IPS DF 6.9 (cell line): ENCODE results near the gene PIP5KL1.

ENCODE experiments used
- DNase-seq: peaks from one replicate; pipeline ENCODE4 v3.0.0-alpha.2; 2013; ENCODE audit warnings: low read depth, low spot score
- H3K27ac ChIP-seq: one replicate; pipeline ENCODE4 v1.5.1; 2013; ENCODE audit warnings: low read length, control low read depth
- H3K27me3 ChIP-seq: 2 replicates; pipeline ENCODE4 v1.6.1; 2013; ENCODE audit warnings: mild to moderate bottlenecking, low read length; ENCODE audit not compliant: control insufficient read depth, insufficient read depth
- H3K36me3 ChIP-seq: 2 replicates; pipeline ENCODE4 v1.6.1; 2013; ENCODE audit warnings: low read length; ENCODE audit not compliant: control insufficient read depth, insufficient read depth
- H3K4me1 ChIP-seq: 2 replicates; pipeline ENCODE4 v1.6.1; 2013; ENCODE audit warnings: low read length; ENCODE audit not compliant: control insufficient read depth, insufficient read depth
- H3K4me3 ChIP-seq: 2 replicates; pipeline ENCODE4 v1.5.1; 2013; ENCODE audit warnings: mild to moderate bottlenecking, low read length
- H3K9me3 ChIP-seq: 2 replicates; pipeline ENCODE4 v1.6.1; 2013; ENCODE audit warnings: low read length, inconsistent platforms; ENCODE audit not compliant: control insufficient read depth, insufficient read depth
- WGBS: extraction: QIAGEN DNeasy Blood & Tissue Kit; methylation state at CpG from one replicate; pipeline ENCODE4 v1.1.7; 2013; ENCODE audit warnings: mixed read lengths, missing lambda C conversion rate; ENCODE audit not compliant: insufficient read length, insufficient coverage; 5-methylcytosine and 5-hydroxymethylcytosine counted together

PIP5KL1 gene

DNA sequence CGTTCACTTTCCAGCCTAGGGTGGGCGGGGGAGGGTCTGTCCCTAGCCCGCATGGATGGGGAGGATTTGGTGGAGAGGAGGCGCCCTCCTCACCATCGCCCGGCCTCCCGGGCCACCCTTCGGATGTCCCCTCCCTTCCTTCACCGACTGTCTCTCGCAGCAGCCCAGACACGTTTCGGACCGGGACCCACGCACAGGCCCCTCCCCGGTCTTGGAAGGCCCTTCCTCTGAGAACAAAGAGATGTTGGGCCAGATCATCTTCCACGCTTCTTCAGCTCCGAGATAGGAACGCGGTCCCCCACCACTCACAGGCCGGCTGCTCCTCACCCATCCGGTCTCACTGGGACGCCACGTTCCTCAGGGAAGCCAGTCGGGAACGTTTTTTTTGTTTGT, 7.7 kb upstream of the PIP5KL1 start:
- no CpG with 5 or more reads among the region's 25 CpGs for WGBS
- H3K27ac ChIP-seq = no peak overlapping the region
- no peaks in the 10 kb centered on the region for H3K27me3 ChIP-seq
- no peak for DNase-seq
- H3K36me3 ChIP-seq = 0 out of 2 replicates have a peak, but pooled peaks cover 6% of the 10 kb centered on the region
- peak overlapping the region; percentile 54; the same call in 1 of the 2 replicates for H3K4me3 ChIP-seq
- no peaks in the 10 kb centered on the region for H3K9me3 ChIP-seq
- no peaks in the 10 kb centered on the region; the same call in 1 of the 2 replicates for H3K4me1 ChIP-seq

- DNase-seq = no peak
- no CpG with 5 or more reads among the region's 60 CpGs for WGBS
- H3K27me3 ChIP-seq = no peaks in the 10 kb centered on the region
Measured at GRCh38 chr9:127937388-127938297, 7.1 kb upstream of the PIP5KL1 start, which contains the start of gene DPM2. Gene DPM2, minus strand, starts transcription at chr9:127937854. Its CDS starts 34 bp downstream, at chr9:127937820.

GRCh38 chr9:127937056-127937387, 6.4 kb upstream of the PIP5KL1 start:
- WGBS = no CpG with 5 or more reads among the region's 7 CpGs
- H3K4me1 ChIP-seq = no peaks in the 10 kb centered on the region; the same call in 1 of the 2 replicates
- no peak for DNase-seq
- H3K27ac ChIP-seq = no peak overlapping the region
- 0 out of 2 replicates have a peak, but pooled peaks cover 2% of the 10 kb centered on the region for H3K36me3 ChIP-seq
- H3K4me3 ChIP-seq = peak overlapping the region; percentile 54
- H3K9me3 ChIP-seq = no peaks in the 10 kb centered on the region
- H3K27me3 ChIP-seq = no peaks in the 10 kb centered on the region

More at GRCh38 chr9:127937388-127938297, 7.1 kb upstream of the PIP5KL1 start, which contains the start of gene DPM2:
- H3K4me1 ChIP-seq = no peaks in the 10 kb centered on the region; the same call in 1 of the 2 replicates
- peak within 1 kb of the TSS; percentile 54 for H3K4me3 ChIP-seq
- H3K36me3 ChIP-seq = 0 out of 2 replicates have a peak, but pooled peaks cover 6% of the 10 kb centered on the region
- no peak within 1 kb of the TSS for H3K27ac ChIP-seq
- no peaks in the 10 kb centered on the region for H3K9me3 ChIP-seq

DNA sequence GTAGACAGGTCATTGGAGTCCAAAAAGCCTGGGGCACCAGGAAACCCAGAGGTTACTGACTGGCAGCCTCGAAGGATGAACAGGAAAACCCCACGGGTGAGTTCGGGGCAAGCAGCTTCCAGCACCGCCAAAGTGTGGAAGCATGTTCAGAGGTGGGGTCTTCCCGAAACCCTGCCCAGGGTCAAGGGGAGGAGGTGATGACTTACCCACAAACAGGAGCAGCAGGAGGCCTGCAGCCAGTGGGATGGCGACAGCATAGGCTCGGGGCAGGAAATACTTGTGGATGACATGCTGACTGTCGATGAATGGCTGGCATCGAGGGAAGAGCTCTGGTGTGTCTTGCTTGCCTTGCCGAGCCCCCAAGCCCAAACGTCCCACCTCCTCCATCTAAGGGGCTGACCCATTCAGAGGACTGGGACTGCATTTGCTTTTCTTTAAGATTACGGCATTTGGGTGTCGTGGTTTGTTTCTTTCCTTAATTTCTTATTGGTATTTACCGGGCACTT, 5.8 kb upstream of the PIP5KL1 start:
- Histone ChIP-seq H3K4me1 (peaks cover 2% of the 10 kb centered on the region; the same call in 1 of the 2 replicates), H3K27me3 (no peaks in the 10 kb centered on the region), H3K9me3 (no peaks in the 10 kb centered on the region), H3K27ac (no peak overlapping the region), H3K36me3 (0 out of 2 replicates have a peak, but pooled peaks cover 2% of the 10 kb centered on the region), H3K4me3 (no peak overlapping the region)
- WGBS = no CpG with 5 or more reads among the region's 14 CpGs
- DNase-seq = no peak

- Histone ChIP-seq H3K27ac (no peak overlapping the region), H3K27me3 (no peaks in the 10 kb centered on the region), H3K36me3 (0 out of 2 replicates have a peak, but pooled peaks cover 2% of the 10 kb centered on the region), H3K4me3 (no peak overlapping the region), H3K4me1 (peaks cover 5% of the 10 kb centered on the region; the same call in 1 of the 2 replicates), H3K9me3 (no peaks in the 10 kb centered on the region)
- no CpG with 5 or more reads among the region's 4 CpGs for WGBS
- no peak for DNase-seq
Measured at GRCh38 chr9:127935765-127936221, 5.2 kb upstream of the PIP5KL1 start.

- DNase-seq = no peak
- H3K9me3 ChIP-seq = no peaks in the 10 kb centered on the region
- H3K27me3 ChIP-seq = no peaks in the 10 kb centered on the region
- H3K4me3 ChIP-seq = no peak overlapping the region
- H3K36me3 ChIP-seq = 0 out of 2 replicates have a peak, but pooled peaks cover 2% of the 10 kb centered on the region
- H3K4me1 ChIP-seq = peaks cover 6% of the 10 kb centered on the region; the same call in 1 of the 2 replicates
- H3K27ac ChIP-seq = no peak overlapping the region
- no CpG with 5 or more reads among the region's 11 CpGs for WGBS
Measured at GRCh38 chr9:127934986-127935385, 4.4 kb upstream of the PIP5KL1 start.

- peaks cover 8% of the 10 kb centered on the region; the same call in 1 of the 2 replicates for H3K4me1 ChIP-seq
- H3K27ac ChIP-seq = no peak overlapping the region
- DNase-seq = no peak
- no peak overlapping the region for H3K4me3 ChIP-seq
- no peaks in the 10 kb centered on the region for H3K9me3 ChIP-seq
- no peaks in the 10 kb centered on the region for H3K27me3 ChIP-seq
- WGBS = no CpG with 5 or more reads among the region's 4 CpGs
- 0 out of 2 replicates have a peak, but pooled peaks cover 2% of the 10 kb centered on the region for H3K36me3 ChIP-seq
Measured at GRCh38 chr9:127934248-127934647, 3.7 kb upstream of the PIP5KL1 start.

DNA sequence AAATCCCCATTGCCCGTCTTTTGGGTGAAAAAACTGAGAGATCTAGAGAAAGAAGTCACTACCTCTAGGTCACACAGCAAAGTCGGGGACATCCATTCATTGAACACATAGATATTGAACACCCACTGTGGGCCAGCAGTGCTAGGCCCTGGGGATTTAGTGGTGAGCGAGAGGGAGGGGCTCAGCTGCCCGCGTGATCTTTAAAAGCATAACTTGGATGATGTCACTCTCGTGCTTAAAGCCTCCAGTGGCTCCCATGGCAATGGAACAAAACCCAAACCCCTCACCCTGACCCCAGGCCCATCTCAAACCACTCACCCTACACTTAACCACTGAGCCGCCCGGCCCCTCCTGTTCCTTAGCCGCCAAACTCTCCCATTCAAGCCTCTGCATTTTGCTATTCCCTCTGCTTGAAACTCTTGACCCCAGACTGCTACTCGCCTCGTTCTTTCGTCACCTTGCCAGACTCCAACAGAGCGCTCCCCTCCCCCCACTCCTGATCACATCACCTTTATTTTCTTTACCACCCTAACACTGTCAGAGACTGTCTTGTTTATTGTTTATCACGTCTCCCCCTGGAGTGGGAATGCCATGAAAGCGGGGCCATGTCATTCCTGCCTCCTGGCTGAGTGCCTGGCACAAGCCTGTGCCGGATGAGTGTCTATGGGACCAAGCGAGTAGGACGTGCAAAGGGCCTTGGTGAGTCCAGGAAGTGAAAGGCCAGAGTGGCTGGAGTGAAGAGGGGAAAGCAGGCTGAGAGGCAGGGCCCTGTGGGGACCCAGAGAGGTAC, 710 bp upstream of the PIP5KL1 start:
- peaks cover 16% of the 10 kb centered on the region for H3K4me1 ChIP-seq
- peak overlapping the region; percentile 59; the same call in 1 of the 2 replicates for H3K4me3 ChIP-seq
- H3K9me3 ChIP-seq = no peaks in the 10 kb centered on the region
- 0 out of 2 replicates have a peak, but pooled peaks cover 2% of the 10 kb centered on the region for H3K36me3 ChIP-seq
- H3K27ac ChIP-seq = no peak overlapping the region
- DNase-seq = no peak
- no peaks in the 10 kb centered on the region for H3K27me3 ChIP-seq
- no CpG with 5 or more reads among the region's 18 CpGs for WGBS

- Histone ChIP-seq H3K9me3 (no peaks in the 10 kb centered on the region), H3K36me3 (no peaks in the 10 kb centered on the region), H3K4me1 (peaks cover 16% of the 10 kb centered on the region), H3K4me3 (no peak overlapping the region), H3K27ac (no peak overlapping the region), H3K27me3 (no peaks in the 10 kb centered on the region)
- DNase-seq = no peak
- WGBS = no CpG with 5 or more reads among the region's 10 CpGs
Measured at GRCh38 chr9:127929625-127929979, 975 bp downstream of the PIP5KL1 start.
